Neural progenitor cell (in vitro differentiated cells): Measurements from ENCODE around the gene CCDC178. TPM values are rescaled to one million over a fixed set of nuclear protein-coding genes. Genes with fewer than 3 reads are reported as not detected.

Experiments
- DNase-seq: peaks from one replicate; pipeline ENCODE4 v3.0.0-alpha.2; 2016; ENCODE audit warnings: low spot score
- H2AFZ ChIP-seq: fragments of 200-600 bp; sonication (generic); replicated peaks from 2 replicates; pipeline ENCODE4 v1.6.1; 2016; ENCODE audit warnings: antibody characterized with exemption
- H3F3A ChIP-seq: fragments of 200-600 bp; sonication (generic); 2 replicates; pipeline ENCODE4 v1.6.1; 2016; ENCODE audit warnings: antibody characterized with exemption, low read depth
- H3K27ac ChIP-seq: fragments of 200-600 bp; sonication (generic); 2 replicates; pipeline ENCODE4 v1.5.1; 2016; ENCODE audit warnings: mild to moderate bottlenecking
- H3K27me3 ChIP-seq: fragments of 200-600 bp; sonication (generic); 2 replicates; pipeline ENCODE4 v1.6.1; 2016; ENCODE audit warnings: mild to moderate bottlenecking, moderate library complexity
- H3K36me3 ChIP-seq: fragments of 200-600 bp; sonication (generic); 2 replicates; pipeline ENCODE4 v1.5.1; 2016
- H3K4me1 ChIP-seq: fragments of 200-600 bp; sonication (generic); 2 replicates; pipeline ENCODE4 v1.6.1; 2016; ENCODE audit warnings: mixed run types
- H3K4me2 ChIP-seq: fragments of 200-600 bp; sonication (generic); 2 replicates; pipeline ENCODE4 v1.6.1; 2016
- H3K4me3 ChIP-seq: fragments of 200-600 bp; sonication (generic); 2 replicates; pipeline ENCODE4 v1.5.1; 2016
- H3K79me2 ChIP-seq: fragments of 200-600 bp; sonication (generic); 2 replicates; pipeline ENCODE4 v1.6.1; 2016; ENCODE audit warnings: low read depth
- H3K9ac ChIP-seq: fragments of 200-600 bp; sonication (generic); 2 replicates; pipeline ENCODE4 v1.6.1; 2016
- H3K9me3 ChIP-seq: fragments of 200-600 bp; sonication (generic); 2 replicates; pipeline ENCODE4 v1.5.1; 2016; ENCODE audit warnings: low read depth
- H4K20me1 ChIP-seq: fragments of 200-600 bp; sonication (generic); 2 replicates; pipeline ENCODE4 v1.6.1; 2016; ENCODE audit warnings: low read depth
- H3K27ac Mint-ChIP-seq: 3 replicates; pipeline ENCODE4 v1.8.0; 2021; ENCODE audit warnings: mixed read lengths
- H3K27me3 Mint-ChIP-seq: 2 replicates; pipeline ENCODE4 v1.8.0; 2022; ENCODE audit warnings: low read depth, mild to moderate bottlenecking, inconsistent platforms, moderate library complexity, mixed read lengths; ENCODE audit not compliant: insufficient read depth
- H3K36me3 Mint-ChIP-seq: 3 replicates; pipeline ENCODE4 v1.8.0; 2021; ENCODE audit warnings: mixed read lengths
- H3K4me1 Mint-ChIP-seq: 3 replicates; pipeline ENCODE4 v1.8.0; 2021; ENCODE audit warnings: mixed read lengths
- H3K4me3 Mint-ChIP-seq: 3 replicates; pipeline ENCODE4 v1.8.0; 2021; ENCODE audit warnings: mild to moderate bottlenecking, moderate library complexity, mixed read lengths
- H3K9me3 Mint-ChIP-seq: 3 replicates; pipeline ENCODE4 v1.8.0; 2020; ENCODE audit warnings: mixed read lengths
- EZH2 ChIP-seq: fragments of 200-600 bp; sonication (generic); IDR thresholded peaks from 2 replicates; pipeline ENCODE4 v1.6.1; 2017; ENCODE audit warnings: antibody characterized with exemption, mild to moderate bottlenecking, moderate library complexity
- EZH2phosphoT487 ChIP-seq: fragments of 200-600 bp; sonication (generic); IDR thresholded peaks from 2 replicates; pipeline ENCODE4 v1.6.1; 2017; ENCODE audit warnings: antibody characterized with exemption
- total RNA-seq: library from RNA; depleted of rRNA; stranded (reverse); fragments of >200 nt; gene quantifications from 2 replicates; pipeline ENCODE4 v1.2.3, GENCODE V29; 2015; ENCODE audit warnings: low replicate concordance
- TF ChIP-seq, protein P1 (sequence below): fragments of 200-600 bp; sonication (generic); IDR thresholded peaks from 2 replicates; pipeline ENCODE4 v1.5.1; 2017; ENCODE audit warnings: antibody characterized with exemption, mild to moderate bottlenecking

Gene CCDC178
- total RNA-seq, 1 donor from 2014 or later = 0.51 TPM

DNA sequence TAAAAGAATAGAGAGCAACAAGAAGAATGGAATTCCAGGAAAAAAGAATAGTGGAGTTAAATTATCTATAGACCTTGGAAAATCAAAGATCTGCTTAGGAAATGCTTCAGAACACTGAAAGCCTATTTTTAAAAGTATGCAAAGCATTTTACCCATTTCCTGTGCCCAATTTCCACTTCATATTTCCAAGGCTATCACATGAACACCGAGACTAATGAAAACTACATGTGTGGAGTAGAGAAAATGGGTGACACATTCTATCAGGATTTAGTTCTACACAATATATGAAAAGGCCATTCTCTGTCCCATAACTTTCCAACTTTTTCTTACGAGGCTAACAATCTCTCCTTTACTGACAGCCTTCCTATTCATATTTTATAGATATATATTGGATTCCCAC lies 279.4 kb downstream of the CCDC178 start:
- no peaks in the 10 kb centered on the region for H3K36me3 Mint-ChIP-seq
- H3K4me3 ChIP-seq = no peak overlapping the region
- no peak overlapping the region for H3K4me2 ChIP-seq
- no peaks in the 10 kb centered on the region for H3K27me3 Mint-ChIP-seq
- H3F3A ChIP-seq = no peaks in the 10 kb centered on the region
- H3K9me3 ChIP-seq = no peaks in the 10 kb centered on the region
- no peaks in the 10 kb centered on the region for H4K20me1 ChIP-seq
- H2AFZ ChIP-seq = no peak overlapping the region
- no peaks in the 10 kb centered on the region for H3K36me3 ChIP-seq
- TF ChIP-seq EZH2phosphoT487 (no peak), EZH2 (no peak)
- TF ChIP-seq, protein P1, sequence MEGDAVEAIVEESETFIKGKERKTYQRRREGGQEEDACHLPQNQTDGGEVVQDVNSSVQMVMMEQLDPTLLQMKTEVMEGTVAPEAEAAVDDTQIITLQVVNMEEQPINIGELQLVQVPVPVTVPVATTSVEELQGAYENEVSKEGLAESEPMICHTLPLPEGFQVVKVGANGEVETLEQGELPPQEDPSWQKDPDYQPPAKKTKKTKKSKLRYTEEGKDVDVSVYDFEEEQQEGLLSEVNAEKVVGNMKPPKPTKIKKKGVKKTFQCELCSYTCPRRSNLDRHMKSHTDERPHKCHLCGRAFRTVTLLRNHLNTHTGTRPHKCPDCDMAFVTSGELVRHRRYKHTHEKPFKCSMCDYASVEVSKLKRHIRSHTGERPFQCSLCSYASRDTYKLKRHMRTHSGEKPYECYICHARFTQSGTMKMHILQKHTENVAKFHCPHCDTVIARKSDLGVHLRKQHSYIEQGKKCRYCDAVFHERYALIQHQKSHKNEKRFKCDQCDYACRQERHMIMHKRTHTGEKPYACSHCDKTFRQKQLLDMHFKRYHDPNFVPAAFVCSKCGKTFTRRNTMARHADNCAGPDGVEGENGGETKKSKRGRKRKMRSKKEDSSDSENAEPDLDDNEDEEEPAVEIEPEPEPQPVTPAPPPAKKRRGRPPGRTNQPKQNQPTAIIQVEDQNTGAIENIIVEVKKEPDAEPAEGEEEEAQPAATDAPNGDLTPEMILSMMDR = no peak
- no peak overlapping the region for H3K27ac Mint-ChIP-seq
- no peaks in the 10 kb centered on the region for H3K4me1 Mint-ChIP-seq
- no peaks in the 10 kb centered on the region for H3K9me3 Mint-ChIP-seq
- no peak for DNase-seq
- no peak overlapping the region for H3K4me3 Mint-ChIP-seq
- no peaks in the 10 kb centered on the region for H3K79me2 ChIP-seq
- no peaks in the 10 kb centered on the region for H3K27me3 ChIP-seq
- H3K27ac ChIP-seq = no peak overlapping the region
- no peak overlapping the region for H3K9ac ChIP-seq
- H3K4me1 ChIP-seq = no peaks in the 10 kb centered on the region

DNA sequence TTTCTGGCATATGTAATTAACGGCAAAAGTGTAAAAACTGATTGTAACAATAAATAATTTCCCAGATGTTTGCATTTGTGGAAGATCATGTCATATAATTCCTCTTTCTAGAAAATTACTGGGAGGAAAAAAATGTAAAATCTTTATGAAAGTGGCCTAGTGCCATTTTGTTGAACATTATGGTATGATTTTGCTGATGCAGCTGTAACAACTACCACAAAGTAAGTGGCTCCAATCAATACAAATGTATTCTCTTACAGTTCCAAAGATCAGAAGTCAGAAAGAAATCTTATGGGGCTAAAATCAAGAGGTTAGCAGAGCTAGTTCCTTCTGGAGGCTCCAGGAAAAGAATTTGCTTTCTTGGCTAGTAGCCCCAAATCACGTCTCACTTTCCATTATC lies 281.4 kb downstream of the CCDC178 start:
- Mint-ChIP-seq H3K36me3 (no peaks in the 10 kb centered on the region), H3K27ac (no peak overlapping the region), H3K4me3 (no peak overlapping the region), H3K27me3 (no peaks in the 10 kb centered on the region), H3K9me3 (no peaks in the 10 kb centered on the region), H3K4me1 (no peaks in the 10 kb centered on the region)
- H3K4me2 ChIP-seq = no peak overlapping the region
- no peaks in the 10 kb centered on the region for H3K79me2 ChIP-seq
- no peaks in the 10 kb centered on the region for H3K27me3 ChIP-seq
- DNase-seq = no peak
- H3K9me3 ChIP-seq = no peaks in the 10 kb centered on the region
- H3K9ac ChIP-seq = no peak overlapping the region
- TF ChIP-seq EZH2 = no peak
- TF ChIP-seq, protein P1 = no peak
- TF ChIP-seq EZH2phosphoT487 = no peak
- no peaks in the 10 kb centered on the region for H3K4me1 ChIP-seq
- no peaks in the 10 kb centered on the region for H3F3A ChIP-seq
- no peaks in the 10 kb centered on the region for H4K20me1 ChIP-seq
- H2AFZ ChIP-seq = peak overlapping the region; percentile 9
- H3K4me3 ChIP-seq = no peak overlapping the region
- H3K27ac ChIP-seq = no peak overlapping the region
- no peaks in the 10 kb centered on the region for H3K36me3 ChIP-seq

DNA sequence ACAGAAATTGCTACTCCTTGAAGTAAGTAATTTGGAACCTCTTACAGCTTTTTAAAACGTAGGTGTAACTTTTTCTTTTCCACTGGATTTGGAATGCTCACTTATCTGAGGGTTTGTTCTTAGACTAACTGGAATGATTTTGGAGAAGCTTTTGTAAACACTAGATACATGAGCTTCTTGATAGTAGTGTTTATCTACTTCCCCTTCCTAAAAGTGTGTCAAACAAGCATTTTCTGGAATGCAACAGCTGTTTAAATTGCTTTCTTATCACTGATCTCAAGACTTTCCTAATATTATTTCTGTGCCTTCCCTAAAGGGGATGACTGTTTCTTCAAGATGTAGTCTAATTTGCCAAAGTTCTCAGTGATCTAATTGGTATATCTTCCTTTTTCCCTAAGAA lies 282.6 kb downstream of the CCDC178 start:
- H3K4me2 ChIP-seq = no peak overlapping the region
- Mint-ChIP-seq H3K9me3 (no peaks in the 10 kb centered on the region), H3K36me3 (no peaks in the 10 kb centered on the region), H3K4me3 (no peak overlapping the region), H3K4me1 (no peaks in the 10 kb centered on the region), H3K27me3 (no peaks in the 10 kb centered on the region), H3K27ac (no peak overlapping the region)
- no peak overlapping the region for H3K4me3 ChIP-seq
- H3K27me3 ChIP-seq = no peaks in the 10 kb centered on the region
- no peaks in the 10 kb centered on the region for H3K79me2 ChIP-seq
- no peaks in the 10 kb centered on the region for H3F3A ChIP-seq
- DNase-seq = no peak
- peak overlapping the region; percentile 45 for H2AFZ ChIP-seq
- TF ChIP-seq, protein P1 = no peak
- TF ChIP-seq EZH2 (no peak), EZH2phosphoT487 (no peak)
- no peak overlapping the region for H3K27ac ChIP-seq
- no peak overlapping the region for H3K9ac ChIP-seq
- H3K36me3 ChIP-seq = no peaks in the 10 kb centered on the region
- no peaks in the 10 kb centered on the region for H4K20me1 ChIP-seq
- H3K9me3 ChIP-seq = no peaks in the 10 kb centered on the region
- no peaks in the 10 kb centered on the region for H3K4me1 ChIP-seq
